GM06990 (cell line): ENCODE results near the gene TGFA.

ENCODE experiments used
- DNase-seq: peaks from one replicate; pipeline ENCODE4 v3.0.0-alpha.2; 2011; ENCODE audit not compliant: insufficient read length; ENCODE audit errors: extremely low read depth
- H3K27me3 ChIP-seq: replicated peaks from 2 replicates; pipeline ENCODE4 v1.6.0; 2011; ENCODE audit warnings: low read length; ENCODE audit not compliant: control insufficient read depth, insufficient read depth
- H3K36me3 ChIP-seq: 2 replicates; pipeline ENCODE4 v1.5.1; 2011; ENCODE audit warnings: low read length; ENCODE audit not compliant: control insufficient read depth, insufficient read depth
- H3K4me3 ChIP-seq: replicated peaks from 2 replicates; pipeline ENCODE4 v1.5.1; 2011; ENCODE audit warnings: low read depth, mild to moderate bottlenecking, control low read depth, low read length
- CTCF ChIP-seq: IDR thresholded peaks from 2 replicates; pipeline ENCODE4 v1.5.1; 2011; ENCODE audit warnings: low read length, control low read depth, mild to moderate bottlenecking, inconsistent platforms; ENCODE audit not compliant: insufficient read depth, poor library complexity, severe bottlenecking

Gene TGFA

GRCh38 chr2:70426341-70426740 lies 127.3 kb downstream of the TGFA start:
- no peak overlapping the region for H3K4me3 ChIP-seq
- no peaks in the 10 kb centered on the region for H3K36me3 ChIP-seq
- H3K27me3 ChIP-seq, result no peaks in the 10 kb centered on the region
- no peak for TF ChIP-seq CTCF
- no peak for DNase-seq

- Histone ChIP-seq H3K36me3 (no peaks in the 10 kb centered on the region), H3K4me3 (no peak overlapping the region), H3K27me3 (no peaks in the 10 kb centered on the region)
- no peak for DNase-seq
- no peak for TF ChIP-seq CTCF
Measured at GRCh38 chr2:70425682-70426301, 127.8 kb downstream of the TGFA start.

- Histone ChIP-seq H3K4me3 (no peak overlapping the region), H3K27me3 (no peaks in the 10 kb centered on the region), H3K36me3 (no peaks in the 10 kb centered on the region)
- no peak for TF ChIP-seq CTCF
- DNase-seq, result no peak
Measured at GRCh38 chr2:70420740-70421139, 132.9 kb downstream of the TGFA start.

- no peak for TF ChIP-seq CTCF
- Histone ChIP-seq H3K27me3 (no peaks in the 10 kb centered on the region), H3K4me3 (no peak overlapping the region), H3K36me3 (no peaks in the 10 kb centered on the region)
- no peak for DNase-seq
Measured at GRCh38 chr2:70420143-70420542, 133.5 kb downstream of the TGFA start.

- DNase-seq, result no peak
- TF ChIP-seq CTCF, result no peak
- H3K4me3 ChIP-seq, result no peak overlapping the region
- no peaks in the 10 kb centered on the region for H3K27me3 ChIP-seq
- no peaks in the 10 kb centered on the region for H3K36me3 ChIP-seq
Measured at GRCh38 chr2:70418514-70418913, 135.1 kb downstream of the TGFA start.

- no peaks in the 10 kb centered on the region for H3K36me3 ChIP-seq
- no peak for DNase-seq
Measured at GRCh38 chr2:70417011-70417410, 136.6 kb downstream of the TGFA start.

More at GRCh38 chr2:70417011-70417410, 136.6 kb downstream of the TGFA start:
- TF ChIP-seq CTCF, result no peak
- H3K4me3 ChIP-seq, result no peak overlapping the region
- H3K27me3 ChIP-seq, result no peaks in the 10 kb centered on the region
